ENCODE measurements around the gene LRRFIP1.

GRCh38 chr2:237727363-237727762 is 100.0 kb downstream of the LRRFIP1 start:
- TF ChIP-seq CTCF (IDR thresholded peaks at IDR 0.05; ENCODE audit: poor library complexity, severe bottlenecking) (no peak), EZH2 (IDR thresholded peaks at IDR 0.05; ENCODE audit: borderline replicate concordance, insufficient read depth, low read length, poor library complexity, severe bottlenecking) (no peak), EP300 (conservative IDR thresholded peaks at IDR 0.05; ENCODE audit: poor library complexity, severe bottlenecking) (no peak), REST (IDR thresholded peaks at IDR 0.05; ENCODE audit: borderline replicate concordance) (no peak), POLR2AphosphoS5 (IDR thresholded peaks at IDR 0.05) (no peak), SMC3 (conservative IDR thresholded peaks at IDR 0.05; ENCODE audit: poor library complexity) (no peak), TAF1 (IDR thresholded peaks at IDR 0.05; ENCODE audit: low read depth) (no peak), RAD21 (conservative IDR thresholded peaks at IDR 0.05) (no peak), MXI1 (conservative IDR thresholded peaks at IDR 0.05; ENCODE audit: poor library complexity, severe bottlenecking) (no peak)
